Thoracic aorta (tissue), 2 donors: Measurements from ENCODE around the gene SAPCD1. TPM values are rescaled to one million over a fixed set of nuclear protein-coding genes. Genes with fewer than 3 reads are reported as not detected.
A peak's percentile ranks its signal among the peaks of the same experiment; 100 is the strongest.

Experiments
- ATAC-seq: fragments of 150-250 bp; one replicate; pipeline ENCODE4 v1.8.0; 2017; ENCODE audit warnings: low read depth; ENCODE audit not compliant: insufficient number of reproducible peaks, low FRiP score
- DNase-seq: peaks from one replicate; pipeline ENCODE4 v3.0.0-alpha.2; 2020; ENCODE audit warnings: low spot score
- H3K27ac ChIP-seq, 2 donors: fragments of 200-600 bp; sonication (generic); 1 replicate in 1 of 2; 2 replicates in 1 of 2; pipeline ENCODE4 v1.5.1; 2016; ENCODE audit warnings: mild to moderate bottlenecking in 2 of 2, moderate library complexity in 2 of 2
- H3K27me3 ChIP-seq: fragments of 200-600 bp; sonication (generic); replicated peaks from 2 replicates; pipeline ENCODE4 v1.6.0; 2016; ENCODE audit warnings: mild to moderate bottlenecking; ENCODE audit not compliant: insufficient read depth
- H3K36me3 ChIP-seq: fragments of 200-600 bp; sonication (generic); one replicate; pipeline ENCODE4 v1.5.1; 2016
- H3K4me1 ChIP-seq, 2 donors: fragments of 200-600 bp; sonication (generic); 1 replicate in 1 of 2; 2 replicates in 1 of 2; pipeline versions ENCODE4 v1.5.1 to v1.6.0; 2016; ENCODE audit warnings: low read depth in 2 of 2, mild to moderate bottlenecking in 1 of 2; ENCODE audit not compliant: control insufficient read depth in 1 of 2
- H3K4me3 ChIP-seq: fragments of 200-600 bp; sonication (generic); 2 replicates; pipeline ENCODE4 v1.5.1; 2016; ENCODE audit warnings: mild to moderate bottlenecking
- H3K9me3 ChIP-seq: fragments of 200-600 bp; sonication (generic); 2 replicates; pipeline ENCODE4 v1.5.1; 2016
- CTCF ChIP-seq: fragments of 200-600 bp; sonication (generic); IDR thresholded peaks from one replicate; pipeline ENCODE4 v1.5.1; 2019; ENCODE audit warnings: antibody characterized with exemption
- total RNA-seq, 2 donors: library from RNA; depleted of rRNA; stranded (reverse); fragments of >200 nt; gene quantifications; one replicate each; pipeline versions ENCODE4 v1.1.0 to v1.2.3, GENCODE V29; 2016

SAPCD1 gene
- total RNA-seq, 2 donors from 2014 or later, result 13.3 TPM; not detected in 1

GRCh38 chr6:31794294-31794865 is 31.9 kb downstream of the SAPCD1 start:
- no peak for TF ChIP-seq CTCF
- peak overlapping the region; percentile 90 to 98 for H3K27ac ChIP-seq
- peak overlapping the region; percentile 93 for H3K4me3 ChIP-seq
- DNase-seq (no peak), ATAC-seq (no peak)
- H3K4me1 ChIP-seq, result peaks cover 14 to 20% of the 10 kb centered on the region in 2 donors
- H3K27me3 ChIP-seq, result no peaks in the 10 kb centered on the region
- H3K36me3 ChIP-seq, result peaks cover 4% of the 10 kb centered on the region
- H3K9me3 ChIP-seq, result no peaks in the 10 kb centered on the region

GRCh38 chr6:31794866-31795615 is 32.6 kb downstream of the SAPCD1 start:
- Histone ChIP-seq H3K4me3 (peak overlapping the region; percentile 93), H3K27ac (peak overlapping the region; percentile 90 to 98), H3K27me3 (no peaks in the 10 kb centered on the region), H3K4me1 (peaks cover 20 to 26% of the 10 kb centered on the region in 2 donors), H3K36me3 (peaks cover 4% of the 10 kb centered on the region), H3K9me3 (no peaks in the 10 kb centered on the region)
- no peak for TF ChIP-seq CTCF
- ATAC-seq, result no peak
- no peak for DNase-seq

DNA sequence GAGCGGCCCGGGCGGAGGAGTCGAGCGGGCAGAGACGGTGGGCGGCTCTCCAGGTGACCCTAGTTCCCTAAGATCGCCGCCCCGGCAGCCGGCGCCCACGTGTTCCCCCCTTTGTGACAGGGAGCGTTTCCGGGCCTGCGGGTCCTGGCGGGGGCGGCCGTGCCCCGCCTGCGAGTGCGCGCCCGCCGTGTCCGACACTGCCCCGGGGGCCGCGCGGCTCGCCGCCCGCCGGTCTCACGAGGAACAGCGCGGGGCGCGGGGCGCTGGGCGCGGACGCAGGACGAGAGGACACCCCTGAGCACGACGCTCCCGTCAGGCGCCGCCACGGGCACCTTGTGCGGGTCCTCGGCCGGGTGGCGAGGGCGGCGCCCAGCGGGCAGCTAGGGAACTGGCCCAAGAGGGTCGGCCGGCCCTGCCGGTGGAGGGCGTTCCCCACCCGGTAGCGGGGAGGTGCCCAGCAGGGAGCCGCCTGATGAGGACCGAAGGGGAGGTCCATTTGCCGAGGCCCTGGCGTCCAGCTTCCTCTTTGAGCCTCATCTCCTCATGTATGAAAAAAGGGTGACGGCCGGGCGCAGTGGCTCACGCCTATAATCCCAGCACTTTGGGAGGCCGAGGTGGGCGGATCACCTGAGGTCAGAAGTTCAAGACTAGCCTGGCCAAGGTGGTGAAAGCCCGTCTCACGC is 33.3 kb downstream of the SAPCD1 start, which contains the start of gene VARS1:
VARS1 (minus strand) TSS at position 137 of the 683 bp plus-strand sequence. CDS start 535 bp downstream, outside the sequence.
- Histone ChIP-seq H3K9me3 (no peaks in the 10 kb centered on the region), H3K36me3 (peaks cover 4% of the 10 kb centered on the region), H3K27ac (peak within 1 kb of the TSS; percentile 90 to 98), H3K4me3 (peak within 1 kb of the TSS; percentile 93), H3K27me3 (no peaks in the 10 kb centered on the region), H3K4me1 (peaks cover 23 to 28% of the 10 kb centered on the region in 2 donors)
- ATAC-seq (peak; percentile 77), DNase-seq (peak; percentile 63)
- peak; percentile 80 for TF ChIP-seq CTCF

- H3K4me1 ChIP-seq, result peaks cover 23 to 28% of the 10 kb centered on the region in 2 donors
- no peak for DNase-seq
- no peaks in the 10 kb centered on the region for H3K9me3 ChIP-seq
- no peak for TF ChIP-seq CTCF
- no peak overlapping the region for H3K4me3 ChIP-seq
- H3K27me3 ChIP-seq, result no peaks in the 10 kb centered on the region
- H3K36me3 ChIP-seq, result no peaks in the 10 kb centered on the region
- peak overlapping the region; percentile 14 to 98 for H3K27ac ChIP-seq
- no peak for ATAC-seq
Measured at GRCh38 chr6:31796993-31797385, 34.5 kb downstream of the SAPCD1 start.

DNA sequence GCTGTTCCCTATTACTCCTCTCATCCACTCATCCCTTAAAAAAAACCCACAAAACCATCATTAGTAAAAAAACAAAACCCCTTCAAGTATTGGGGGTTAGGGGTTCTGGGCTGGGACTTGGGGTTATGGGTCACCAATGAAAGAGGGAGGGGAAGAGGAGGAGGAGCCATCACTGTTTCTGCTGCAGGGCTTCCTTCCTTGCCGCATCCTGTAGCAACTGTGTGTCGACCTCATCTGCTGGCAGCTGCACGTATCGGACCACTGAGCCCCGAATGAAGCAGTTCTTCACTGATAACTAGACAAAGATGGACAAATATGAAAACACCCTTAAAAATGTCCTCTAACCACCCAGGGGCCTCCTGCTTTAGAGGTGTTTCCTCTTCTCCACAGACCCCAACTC is 35.1 kb downstream of the SAPCD1 start:
- ATAC-seq, result no peak
- Histone ChIP-seq H3K9me3 (no peaks in the 10 kb centered on the region), H3K27ac (peak overlapping the region in 1 of 2 donors; percentile 98), H3K4me3 (no peak overlapping the region), H3K27me3 (no peaks in the 10 kb centered on the region), H3K36me3 (no peaks in the 10 kb centered on the region), H3K4me1 (peaks cover 23 to 28% of the 10 kb centered on the region in 2 donors)
- TF ChIP-seq CTCF, result no peak
- no peak for DNase-seq
